HG02798 (cell line): ENCODE results near the gene AGFG1.
"Not testable (repeated sequence)": the region's sequence is repeated elsewhere in the genome, so short reads cannot be mapped to it uniquely, and the experiment has no call there.

Source experiments
- ATAC-seq: cut with Tn5 transposase; IDR thresholded peaks from one replicate; pipeline ENCODE4 v1.9.1; 2021; ENCODE audit warnings: mild to moderate bottlenecking; ENCODE audit not compliant: unreplicated experiment, poor library complexity

Gene AGFG1

DNA sequence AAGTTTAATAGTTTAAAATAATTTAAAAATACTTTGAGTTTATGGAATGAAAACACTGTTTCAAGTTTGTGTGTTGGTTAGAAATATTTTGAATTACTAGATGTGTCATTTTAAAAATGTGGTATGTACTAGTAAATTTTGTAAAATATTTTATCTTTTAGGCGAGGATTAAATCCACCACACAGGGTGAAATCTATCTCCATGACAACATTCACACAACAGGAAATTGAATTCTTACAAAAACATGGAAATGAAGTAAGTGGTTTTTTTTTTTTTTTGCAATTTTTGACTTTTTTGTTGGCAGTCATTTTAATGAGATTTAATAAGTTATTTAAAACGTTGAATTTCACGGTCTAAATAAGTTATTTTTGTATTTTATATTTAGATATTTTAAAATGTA lies 19.4 kb downstream of the AGFG1 start:
- no peak for ATAC-seq

DNA sequence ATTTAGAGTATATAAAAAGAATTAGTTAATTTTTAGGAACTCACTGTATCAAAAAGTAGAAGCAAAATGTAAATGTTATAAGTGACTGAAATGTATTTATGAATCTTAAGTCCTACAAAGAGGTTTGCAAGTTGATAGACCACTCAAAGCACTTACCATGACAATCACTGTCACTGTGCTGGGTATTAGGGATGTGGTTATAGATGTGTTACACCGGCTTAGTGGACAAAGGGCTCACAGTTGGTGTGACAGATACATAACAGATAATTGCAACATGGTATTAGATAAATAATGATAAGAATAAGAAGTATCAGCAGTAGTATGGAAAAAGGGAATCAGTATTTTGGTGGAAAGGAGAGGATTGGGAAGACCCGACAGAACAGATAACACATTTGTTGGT lies 21.6 kb downstream of the AGFG1 start:
- ATAC-seq: no peak

DNA sequence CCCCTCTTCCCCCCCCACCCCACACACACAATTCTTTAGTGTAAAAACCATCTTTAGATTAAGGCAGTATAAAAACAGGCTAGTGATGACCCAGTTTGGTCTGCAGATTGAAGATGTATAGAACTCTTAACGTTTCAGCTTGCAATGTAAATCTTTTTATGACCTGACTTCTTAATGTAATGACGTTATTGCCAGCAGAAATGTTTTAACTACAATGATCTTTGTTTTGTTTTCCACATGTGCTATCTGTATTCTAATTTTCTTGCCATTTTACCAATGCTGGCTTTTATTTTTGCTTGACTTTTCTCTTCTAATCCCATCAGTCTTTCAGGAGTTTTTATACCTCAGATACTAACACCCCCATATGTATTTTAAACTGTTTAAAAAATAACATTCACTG lies 25.2 kb downstream of the AGFG1 start:
- ATAC-seq: no peak

DNA sequence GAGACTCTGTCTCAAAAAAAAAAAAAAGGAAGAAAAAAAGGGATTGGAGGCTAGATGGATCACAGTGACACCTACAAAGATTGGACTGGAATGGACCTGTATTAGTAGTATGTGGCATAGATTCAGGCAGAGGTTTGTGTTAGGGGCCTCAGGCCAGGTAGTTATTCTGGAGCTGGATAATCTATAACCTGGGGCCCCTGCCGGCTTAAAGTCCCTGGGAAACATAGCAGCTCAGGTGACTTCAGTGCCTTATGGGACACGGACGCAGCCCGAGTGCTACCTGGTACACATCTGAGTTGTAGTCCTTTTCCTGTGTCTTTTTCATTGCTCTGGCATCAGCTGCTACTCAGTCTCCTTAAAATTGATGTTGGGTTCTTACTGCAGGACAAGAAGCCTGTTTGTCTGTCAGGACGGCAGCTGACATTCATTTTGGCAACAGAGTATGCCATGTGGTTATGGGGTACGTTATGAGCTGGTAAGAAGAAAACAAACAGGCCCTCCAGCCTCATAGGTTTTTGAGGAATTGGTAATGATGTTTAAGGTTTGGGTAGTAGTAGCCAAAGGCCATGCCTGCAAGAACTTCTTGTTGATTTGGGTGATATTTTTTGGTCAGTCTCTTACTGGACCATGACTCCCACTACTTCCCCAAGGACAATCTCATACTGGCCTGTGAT lies 27.8 kb downstream of the AGFG1 start:
- no peak for ATAC-seq

DNA sequence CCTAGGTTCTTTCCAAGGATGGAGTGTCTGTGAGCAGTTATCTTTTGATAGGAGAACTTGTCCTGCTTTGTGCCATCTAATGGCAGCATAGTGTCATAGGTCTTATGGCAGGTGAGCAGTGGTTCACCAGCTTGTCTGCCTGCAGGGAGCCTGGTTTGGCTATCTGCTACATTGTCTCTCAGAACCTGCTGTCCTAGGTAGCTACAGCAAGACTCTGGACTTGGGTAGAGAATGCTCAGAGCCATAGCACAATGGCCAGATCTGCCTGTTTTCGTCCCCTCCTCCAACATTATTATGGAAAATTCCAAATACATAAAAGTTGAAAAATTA lies 28.3 kb downstream of the AGFG1 start:
- ATAC-seq: no peak

DNA sequence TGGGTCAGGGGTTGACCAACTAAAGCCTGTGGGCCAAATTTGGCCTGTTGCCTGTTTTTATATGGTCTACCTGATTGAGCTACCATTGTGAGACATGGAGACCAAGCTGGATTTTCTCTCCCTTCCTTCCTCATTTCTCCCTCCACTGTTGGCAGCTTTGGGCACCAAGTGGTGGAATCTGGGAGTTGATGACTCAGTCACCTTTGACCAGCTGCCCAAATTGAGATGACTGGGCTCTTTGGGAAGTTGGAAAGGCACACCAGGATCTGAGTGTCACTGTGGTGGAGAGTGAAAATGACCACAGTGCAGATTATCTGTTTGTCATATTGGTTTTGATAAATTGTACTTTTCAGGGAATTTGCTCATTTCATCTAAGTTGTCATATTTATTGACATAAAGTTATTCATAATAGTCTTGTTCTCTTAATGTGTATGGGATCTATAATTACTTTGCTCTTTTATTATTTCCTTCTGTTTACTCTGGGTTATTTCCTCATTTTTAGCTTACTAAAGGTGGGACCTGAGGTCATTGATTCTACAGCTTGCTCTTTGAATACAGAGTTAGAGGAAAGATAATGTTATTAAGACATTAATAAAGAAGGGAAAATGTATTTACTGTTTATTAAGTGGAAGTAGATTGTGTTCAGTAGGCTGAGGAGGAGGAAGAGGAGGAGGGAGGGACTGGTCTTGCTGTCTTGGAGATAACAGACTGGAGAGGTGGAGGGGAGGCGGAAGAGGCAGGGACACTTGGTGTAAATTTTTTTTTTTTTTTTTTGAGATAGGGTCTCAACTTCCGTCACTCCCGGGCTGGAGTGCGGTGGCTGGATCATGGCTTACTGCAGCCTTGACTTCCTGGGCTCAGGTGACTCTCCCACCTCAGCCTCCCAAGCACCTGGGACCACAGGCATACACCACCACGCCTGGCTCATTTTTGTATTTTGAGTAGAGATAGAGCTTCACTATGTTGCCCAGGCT lies 31.8 kb downstream of the AGFG1 start:
- ATAC-seq: no peak

DNA sequence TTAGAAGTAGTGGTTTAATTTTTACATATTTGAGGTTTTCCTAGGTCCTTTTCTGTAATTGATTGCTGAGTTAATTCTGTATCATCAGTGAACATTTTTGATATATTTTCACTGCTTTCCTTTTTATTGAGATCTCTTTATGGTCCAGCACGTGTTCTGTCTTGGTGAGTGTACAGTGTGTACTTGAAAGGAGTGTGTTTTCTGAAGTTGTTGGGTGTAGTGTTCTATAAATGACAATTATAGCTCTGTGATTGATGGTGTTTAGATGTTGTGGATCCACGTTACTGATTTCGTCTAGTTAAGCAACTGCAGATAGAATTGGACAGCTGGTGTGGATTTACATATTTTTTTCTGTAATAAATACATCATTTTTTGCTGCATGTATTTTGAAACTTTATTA lies 32.7 kb downstream of the AGFG1 start:
- ATAC-seq: no peak

DNA sequence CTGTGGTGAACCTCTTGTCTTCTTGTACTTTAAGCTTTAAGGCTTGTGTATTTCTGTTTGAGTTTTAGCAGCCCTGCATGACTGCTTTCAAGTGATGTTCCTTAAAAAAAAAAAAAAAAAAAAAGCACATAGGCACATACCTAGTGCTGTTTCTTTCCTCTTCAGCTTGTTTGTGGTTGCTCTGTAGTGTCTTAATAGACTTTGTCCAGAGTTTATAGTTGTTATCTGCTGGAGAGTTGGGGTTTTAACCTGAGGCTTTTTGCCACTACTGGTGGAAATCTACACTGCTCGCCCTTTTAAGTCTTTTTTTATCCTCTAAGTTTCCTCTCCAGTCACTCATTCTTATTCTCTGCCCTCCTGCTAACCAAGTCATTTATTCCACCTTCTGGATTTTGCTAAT lies 34.5 kb downstream of the AGFG1 start:
- ATAC-seq: no peak

DNA sequence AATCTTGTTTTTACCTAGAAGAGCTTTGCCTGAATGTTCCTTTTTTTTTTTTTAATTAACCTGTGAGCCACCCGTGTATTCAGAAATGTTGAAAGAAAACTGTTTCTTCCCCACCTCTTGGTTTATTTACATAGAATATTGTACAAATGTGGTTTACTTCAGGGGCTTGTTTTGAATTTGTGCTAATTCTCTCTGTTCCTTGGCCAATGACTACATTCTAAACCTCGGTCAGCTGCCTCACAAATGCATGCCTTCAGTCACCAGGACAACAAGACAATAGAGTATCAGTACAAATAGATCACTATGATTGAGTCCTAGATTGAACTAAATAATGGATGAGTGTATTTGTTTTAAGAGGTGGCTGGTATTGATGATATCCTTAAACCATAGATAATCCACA lies 36.0 kb downstream of the AGFG1 start:
- ATAC-seq: no peak

DNA sequence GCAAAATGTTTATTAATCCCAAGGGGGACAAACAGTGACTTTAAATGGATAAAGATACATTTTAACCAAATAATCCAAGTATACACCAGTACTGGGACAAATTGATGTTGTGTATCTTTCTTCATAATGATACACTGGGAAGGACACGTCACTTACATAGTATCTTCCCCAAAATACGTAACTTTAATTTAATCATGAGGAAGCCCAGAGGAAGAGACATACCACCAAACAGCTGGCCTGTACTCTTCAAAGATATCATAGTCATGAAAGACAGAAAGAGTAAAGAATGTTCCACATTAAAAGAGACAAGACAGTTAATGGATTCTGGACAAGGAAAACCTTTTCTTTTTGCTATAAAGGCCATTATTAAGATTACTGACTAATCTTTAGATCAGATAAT lies 37.1 kb downstream of the AGFG1 start:
- ATAC-seq: no peak

DNA sequence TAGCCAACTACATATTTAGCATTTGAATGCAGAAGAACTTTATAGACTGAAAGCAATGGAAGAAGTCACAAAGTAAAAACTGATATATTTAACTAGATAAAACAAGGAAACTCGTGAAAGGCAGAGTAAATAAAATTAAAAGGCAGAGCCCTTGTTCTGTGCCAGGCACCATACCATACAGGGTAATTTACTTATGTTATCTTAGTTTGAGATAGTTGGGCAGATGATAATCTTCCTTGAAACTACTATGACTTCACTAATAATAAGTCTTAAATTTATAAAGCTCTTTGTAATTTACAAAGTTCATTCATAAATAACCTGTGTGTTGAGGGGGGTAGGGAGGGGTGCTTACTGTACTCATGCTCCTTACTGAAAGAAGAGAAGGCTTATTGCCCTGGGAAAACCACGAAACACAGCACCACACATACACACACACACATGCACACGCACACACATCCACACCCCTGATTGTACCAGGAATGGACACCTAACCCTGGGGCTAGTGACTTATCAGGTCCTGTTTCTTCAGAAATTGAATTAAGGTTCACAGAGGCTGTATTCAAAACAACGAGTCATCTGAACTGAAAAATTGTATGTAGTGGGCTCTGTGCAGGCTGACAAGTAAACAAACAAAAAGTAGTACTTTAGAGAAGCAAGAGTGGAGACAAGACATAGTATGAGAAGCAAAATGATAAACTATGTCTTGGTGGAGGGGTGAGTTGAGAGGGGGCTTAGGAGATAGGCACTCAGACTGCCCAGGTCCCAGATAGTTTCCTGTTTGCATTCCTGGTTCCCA lies 38.1 kb downstream of the AGFG1 start:
- no peak for ATAC-seq

DNA sequence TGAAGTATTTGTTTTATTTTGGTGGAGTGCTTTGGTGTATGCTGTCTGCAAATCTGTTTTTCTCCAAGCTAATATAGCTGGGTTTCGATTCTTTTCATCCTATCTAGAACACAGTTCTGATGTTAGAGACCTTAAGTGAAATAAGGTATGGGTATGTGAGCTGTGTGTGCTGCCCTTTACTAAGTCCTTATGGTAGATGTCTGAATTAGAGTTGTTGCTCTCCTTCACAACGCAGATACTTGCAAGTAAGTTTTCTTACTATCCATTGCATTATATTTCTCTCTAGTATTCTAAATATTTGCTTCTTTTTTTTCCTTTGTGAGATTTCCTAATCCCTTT lies 38.6 kb downstream of the AGFG1 start:
- ATAC-seq: no peak

DNA sequence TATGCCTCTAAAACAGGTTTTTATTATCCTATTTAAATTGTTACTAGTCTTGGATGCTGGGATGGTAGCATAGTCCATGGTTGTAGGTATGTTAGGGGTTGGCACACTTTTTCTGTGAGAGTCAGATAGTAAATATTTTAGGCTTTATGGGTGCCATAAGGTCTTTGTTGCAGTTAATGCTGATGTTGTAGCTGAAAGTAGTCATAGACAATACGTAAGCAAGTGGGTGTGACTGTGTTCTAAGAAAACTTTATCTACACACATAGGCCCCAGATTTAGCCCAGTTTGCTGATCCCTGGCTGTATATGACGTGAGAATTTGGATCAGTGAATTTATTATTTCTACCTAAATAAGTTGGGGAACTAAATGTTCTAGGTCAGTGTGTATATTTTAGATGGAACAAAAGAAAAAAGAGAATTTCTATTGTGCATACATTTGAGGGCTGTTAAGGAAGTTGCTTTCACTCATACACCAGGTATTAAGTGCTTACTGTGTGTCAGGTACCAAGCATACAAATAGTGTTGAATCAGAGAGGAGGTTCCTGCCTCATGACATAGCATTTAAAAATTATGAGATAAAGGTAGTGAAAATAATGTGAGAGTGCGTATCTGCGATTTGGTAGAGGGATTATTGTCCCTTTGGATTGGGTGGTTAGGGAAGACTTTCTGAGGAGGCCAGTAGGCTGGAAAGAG lies 39.4 kb downstream of the AGFG1 start:
- no peak for ATAC-seq

DNA sequence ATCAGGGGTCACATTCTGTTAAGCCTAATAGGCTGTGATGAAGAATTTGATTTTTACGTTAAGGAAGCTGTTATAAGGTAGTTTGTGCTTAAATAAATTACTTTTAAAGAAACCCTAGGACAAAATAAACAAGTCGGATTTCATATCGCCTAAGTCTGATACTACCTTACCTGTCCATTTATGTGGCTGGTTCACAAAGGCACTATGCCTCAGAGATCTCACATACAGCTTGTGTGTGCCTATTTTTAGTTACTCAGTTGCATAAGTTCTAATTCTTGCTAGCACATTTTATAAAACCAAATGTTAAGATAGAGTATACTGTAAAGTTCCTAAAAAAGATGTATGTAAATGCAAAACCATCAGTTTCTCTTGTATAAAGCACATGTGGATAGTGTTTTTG lies 40.0 kb downstream of the AGFG1 start:
- ATAC-seq: no peak

DNA sequence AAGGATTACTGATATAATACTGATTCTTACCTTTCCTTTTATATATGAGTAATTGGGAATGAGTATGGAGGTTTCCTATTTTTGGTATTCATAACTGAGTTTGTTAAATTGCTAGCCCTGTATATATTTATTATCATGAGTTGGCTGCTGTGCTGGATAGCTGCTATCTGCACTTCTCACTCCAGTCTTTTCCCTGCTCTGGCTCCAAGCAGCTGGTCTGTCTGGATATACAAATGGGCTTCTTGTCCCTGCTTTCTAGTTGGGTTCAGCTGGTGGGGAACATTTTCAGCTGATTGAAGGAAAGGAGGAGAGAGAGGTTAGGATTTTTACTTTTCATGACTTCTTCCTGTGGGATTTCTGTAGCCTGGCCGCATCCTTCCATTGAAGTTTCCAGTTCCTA lies 41.2 kb downstream of the AGFG1 start:
- no peak for ATAC-seq

DNA sequence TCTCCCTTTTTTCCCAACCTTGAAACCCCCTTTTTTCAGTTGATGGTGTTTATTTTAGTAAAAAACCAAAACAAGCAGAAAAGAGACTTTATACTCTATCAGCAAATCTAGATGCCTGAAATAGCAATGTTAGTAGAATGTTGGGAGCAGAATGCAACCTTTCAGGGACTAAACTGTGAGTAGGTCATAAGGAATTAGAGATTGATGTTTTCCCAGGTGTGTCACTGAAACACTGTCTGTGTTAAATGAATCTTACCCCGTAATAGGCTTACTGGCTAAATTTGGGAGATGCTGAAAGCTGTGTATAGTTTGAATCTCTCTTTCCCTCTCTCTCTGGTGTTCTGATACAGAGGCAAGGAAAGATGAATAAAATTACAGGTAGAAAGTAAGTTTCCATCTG lies 43.8 kb downstream of the AGFG1 start:
- no peak for ATAC-seq

DNA sequence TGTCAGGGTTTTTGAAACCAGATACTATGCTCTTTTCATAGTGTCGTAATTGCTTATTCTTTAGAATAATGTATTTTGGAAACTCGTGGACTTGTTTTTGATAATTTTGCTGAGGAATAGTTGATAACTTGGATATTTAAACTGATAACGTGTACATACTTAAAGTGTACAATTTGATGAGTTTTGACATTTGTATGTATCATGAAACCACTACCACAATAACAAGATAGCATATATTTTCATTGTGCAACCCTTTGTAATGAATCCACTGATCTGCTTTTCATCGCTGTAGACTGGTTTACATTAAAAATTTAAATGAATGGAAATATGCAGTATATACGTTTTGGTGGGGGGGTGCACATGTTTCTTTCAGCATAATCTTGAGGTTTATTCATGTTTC lies 45.8 kb downstream of the AGFG1 start:
- ATAC-seq: no peak

DNA sequence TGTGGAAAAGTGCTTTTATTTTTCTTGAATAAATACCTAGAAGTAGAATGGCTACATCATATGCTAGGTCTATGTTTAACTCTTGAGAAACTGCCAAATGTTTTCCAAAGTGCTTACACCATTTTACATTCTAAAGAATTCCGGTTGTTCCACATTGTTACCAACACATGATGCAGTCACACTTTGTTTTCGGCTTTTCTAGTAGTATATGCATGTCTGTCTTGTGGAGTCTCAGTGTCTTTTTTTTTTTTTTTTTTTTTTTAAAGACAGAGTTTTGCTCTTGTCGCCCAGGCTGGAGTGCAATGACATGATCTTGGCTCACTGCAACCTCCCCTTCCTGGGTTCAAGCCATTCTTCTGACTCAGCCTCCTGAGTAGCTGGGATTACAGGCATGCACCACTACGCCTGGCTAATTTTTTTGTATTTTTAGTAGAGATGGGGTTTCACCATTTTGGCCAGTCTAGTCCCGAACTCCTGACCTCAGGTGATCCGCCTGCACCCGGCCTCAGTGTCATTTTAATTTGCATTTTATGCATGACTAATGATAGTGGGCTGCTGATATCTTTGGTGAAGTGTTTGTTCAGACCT lies 46.4 kb downstream of the AGFG1 start:
- peak; percentile 37 for ATAC-seq

DNA sequence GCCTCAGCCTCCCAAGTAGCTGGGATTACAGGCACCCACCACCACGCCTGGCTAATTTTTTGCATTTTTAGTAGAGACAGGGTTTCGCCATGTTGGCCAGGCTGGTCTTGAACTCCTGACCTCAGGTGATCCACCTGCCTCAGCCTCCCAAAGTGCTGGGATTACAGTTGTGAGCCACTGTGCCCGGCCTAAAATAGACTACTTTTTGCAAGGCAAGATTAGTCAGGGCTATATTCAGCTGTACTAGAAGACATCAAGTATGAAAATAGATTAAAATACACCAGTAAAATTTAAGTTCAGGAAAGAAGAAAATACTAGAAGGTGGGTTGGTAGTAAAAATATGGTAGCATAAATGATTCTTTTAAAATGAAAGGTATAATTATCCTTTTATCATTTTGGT lies 49.2 kb downstream of the AGFG1 start:
- ATAC-seq: not testable (repeated sequence)

DNA sequence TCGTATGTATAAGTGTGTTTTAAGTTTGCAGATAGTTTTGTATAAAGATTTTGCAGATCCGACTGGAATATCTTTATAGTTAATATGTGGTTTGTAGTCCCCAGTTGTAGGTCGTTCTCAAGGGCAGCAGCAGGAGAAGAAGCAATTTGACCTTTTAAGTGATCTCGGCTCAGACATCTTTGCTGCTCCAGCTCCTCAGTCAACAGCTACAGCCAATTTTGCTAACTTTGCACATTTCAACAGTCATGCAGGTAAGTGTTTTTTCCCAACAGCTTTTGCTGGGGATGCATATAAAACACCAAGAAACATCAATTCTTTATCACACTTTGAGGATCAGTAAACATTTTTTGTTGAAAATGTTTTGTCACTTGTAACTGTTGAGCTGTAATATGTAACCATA lies 52.7 kb downstream of the AGFG1 start:
- ATAC-seq: no peak
